Cerebellar cortex (tissue), 1 donor: Measurements from ENCODE around the gene ANO6.
A peak's percentile ranks its signal among the peaks of the same experiment; 100 is the strongest.
"Not testable (repeated sequence)": the region's sequence is repeated elsewhere in the genome, so short reads cannot be mapped to it uniquely, and the experiment has no call there.

ENCODE experiments used
- DNase-seq: peaks from one replicate; pipeline ENCODE4 v3.0.0-alpha.2; 2015; ENCODE audit warnings: low spot score

Gene ANO6

GRCh38 chr12:45236383-45236782 is 20.5 kb downstream of the ANO6 start:
- DNase-seq = not testable (repeated sequence)

- DNase-seq = no peak
These were observed 26.3 kb downstream of the ANO6 start for GRCh38 chr12:45242180-45242579.

- no peak for DNase-seq
These were observed 28.1 kb downstream of the ANO6 start for GRCh38 chr12:45243963-45244362.

- DNase-seq = no peak
These were observed 28.9 kb downstream of the ANO6 start for GRCh38 chr12:45244561-45245343.

GRCh38 chr12:45246236-45246635 is 30.3 kb downstream of the ANO6 start:
- no peak for DNase-seq

- DNase-seq = no peak
These were observed 31.7 kb downstream of the ANO6 start for GRCh38 chr12:45247589-45247988.

GRCh38 chr12:45248095-45248494 is 32.2 kb downstream of the ANO6 start:
- no peak for DNase-seq

GRCh38 chr12:45254254-45254653 is 38.4 kb downstream of the ANO6 start:
- DNase-seq = no peak

GRCh38 chr12:45256721-45257120 is 40.8 kb downstream of the ANO6 start:
- no peak for DNase-seq

- DNase-seq = no peak
These were observed 41.5 kb downstream of the ANO6 start for GRCh38 chr12:45257185-45257930.

GRCh38 chr12:45259675-45260074 is 43.8 kb downstream of the ANO6 start:
- DNase-seq = no peak

GRCh38 chr12:45260104-45260815 is 44.4 kb downstream of the ANO6 start:
- no peak for DNase-seq

GRCh38 chr12:45260854-45261253 is 45.0 kb downstream of the ANO6 start:
- no peak for DNase-seq

- DNase-seq = not testable (repeated sequence)
These were observed 46.3 kb downstream of the ANO6 start for GRCh38 chr12:45262185-45262584.

- no peak for DNase-seq
These were observed 47.7 kb downstream of the ANO6 start for GRCh38 chr12:45263587-45263986.

- peak; percentile 31 for DNase-seq
These were observed 52.9 kb downstream of the ANO6 start for GRCh38 chr12:45268672-45269411.

GRCh38 chr12:45269412-45269751 is 53.5 kb downstream of the ANO6 start:
- no peak for DNase-seq

GRCh38 chr12:45270951-45271350 is 55.1 kb downstream of the ANO6 start:
- no peak for DNase-seq

- no peak for DNase-seq
These were observed 57.9 kb downstream of the ANO6 start for GRCh38 chr12:45273717-45274271.

- no peak for DNase-seq
These were observed 60.4 kb downstream of the ANO6 start for GRCh38 chr12:45276154-45276755.

- no peak for DNase-seq
These were observed 62.6 kb downstream of the ANO6 start for GRCh38 chr12:45278447-45278846.
